H1 (cell line): ENCODE results near the gene SMTNL1. TPM values are rescaled to one million over a fixed set of nuclear protein-coding genes. Genes with fewer than 3 reads are reported as not detected.

Experiments
- CTCF ChIP-seq, 3 experiments: IDR thresholded peaks; 1 replicate in 2 of 3; 2 replicates in 1 of 3; pipeline versions ENCODE4 v1.5.1 to v1.6.1; 2011; ENCODE audit warnings: low read length in 3 of 3, mild to moderate bottlenecking in 3 of 3, inconsistent platforms in 2 of 3, low read depth in 1 of 3, moderate library complexity in 1 of 3; ENCODE audit not compliant: insufficient read depth in 1 of 3; ENCODE audit errors: control extremely low read depth in 1 of 3
- FOSL1 ChIP-seq: IDR thresholded peaks from 2 replicates; pipeline ENCODE4 v1.6.1; 2011; ENCODE audit warnings: mild to moderate bottlenecking, low read depth, low read length, moderate library complexity; ENCODE audit not compliant: insufficient read depth
- HDAC6 ChIP-seq: IDR thresholded peaks from one replicate; pipeline ENCODE4 v1.7.1; 2012; ENCODE audit warnings: low read depth, mild to moderate bottlenecking, inconsistent platforms, low read length, moderate library complexity
- SIX5 ChIP-seq: IDR thresholded peaks from 2 replicates; pipeline ENCODE4 v1.6.1; 2011; ENCODE audit warnings: mild to moderate bottlenecking, low read depth, low read length
- TEAD4 ChIP-seq: IDR thresholded peaks from 2 replicates; pipeline ENCODE4 v1.6.1; 2012; ENCODE audit warnings: low read depth, low read length, inconsistent platforms, mixed read lengths
- YY1 ChIP-seq: IDR thresholded peaks from 2 replicates; pipeline ENCODE4 v1.6.1; 2011; ENCODE audit warnings: low read depth, mild to moderate bottlenecking, low read length
- polyA plus RNA-seq, 7 experiments: library from polyadenylated mRNA; depleted of rRNA in 3 of 7; stranded (reverse) in 5 of 7; unstranded in 2 of 7; fragments of >200 nt in 5 of 7; fragments of 200-250 nt in 2 of 7; gene quantifications; 1 replicate in 5 of 7; 2 replicates in 1 of 7; 4 replicates in 1 of 7; pipeline versions ENCODE4 v1.2.1 to v1.2.3, GENCODE V29; 2011 to 2013; ENCODE audit warnings: missing spikeins in 2 of 7, mixed read lengths in 2 of 7
- total RNA-seq: library from RNA; stranded (reverse); fragmentation: NEBNext Ultra II Directional; extraction: Animal tissue kit (Norgen Biotek cat#: 25700); gene quantifications from 2 replicates; pipeline ENCODE4 v1.2.1, GENCODE V29; 2021

The SMTNL1 gene
- total and polyA plus RNA-seq, 2 of the 8 experiments (the other 6 are each of a cell fraction or from before 2014, with no cell fraction given), result 0.18 TPM; not detected in 1

DNA sequence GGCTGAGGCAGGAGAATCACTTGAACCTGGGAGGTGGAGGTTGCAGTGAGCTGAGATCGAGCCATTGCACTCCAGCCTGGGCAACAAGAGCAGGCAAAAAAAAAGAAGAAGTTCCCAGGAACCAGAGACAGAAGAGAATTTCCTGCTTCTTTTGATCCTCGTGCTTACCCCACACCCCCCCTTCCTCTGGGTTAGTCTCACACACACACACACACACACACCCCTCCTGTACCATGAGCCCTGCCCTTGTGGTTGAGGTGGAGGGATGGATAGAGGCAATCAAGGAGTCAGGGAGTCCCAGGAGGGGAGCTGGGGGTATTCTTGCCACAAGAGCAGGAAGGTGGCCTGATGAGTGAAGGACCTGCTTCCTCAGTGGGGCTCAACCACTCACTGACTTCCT is 34.2 kb downstream of the SMTNL1 start (continued):
- TF ChIP-seq HDAC6 (no peak), FOSL1 (no peak), TEAD4 (no peak), SIX5 (no peak), YY1 (no peak), CTCF (IDR thresholded peaks at IDR 0.05; ENCODE audit: control extremely low read depth in 1 of 3, insufficient read depth in 1 of 3, low read depth in 1 of 3, low read length in 3 of 3) (no peak)
